Stimulated activated CD8-positive, alpha-beta memory T cell treated with anti-CD3 and anti-CD28 coated beads, Interleukin-15, amount 100 ng/mL, for 1 hour (primary cell): ENCODE results near the gene CTNNBL1.
"Not testable (repeated sequence)": the region's sequence is repeated elsewhere in the genome, so short reads cannot be mapped to it uniquely, and the experiment has no call there.

ENCODE experiments used
- DNase-seq: peaks from one replicate; pipeline ENCODE4 v3.0.0-alpha.2; 2020; ENCODE audit warnings: low read depth

Gene CTNNBL1

DNA sequence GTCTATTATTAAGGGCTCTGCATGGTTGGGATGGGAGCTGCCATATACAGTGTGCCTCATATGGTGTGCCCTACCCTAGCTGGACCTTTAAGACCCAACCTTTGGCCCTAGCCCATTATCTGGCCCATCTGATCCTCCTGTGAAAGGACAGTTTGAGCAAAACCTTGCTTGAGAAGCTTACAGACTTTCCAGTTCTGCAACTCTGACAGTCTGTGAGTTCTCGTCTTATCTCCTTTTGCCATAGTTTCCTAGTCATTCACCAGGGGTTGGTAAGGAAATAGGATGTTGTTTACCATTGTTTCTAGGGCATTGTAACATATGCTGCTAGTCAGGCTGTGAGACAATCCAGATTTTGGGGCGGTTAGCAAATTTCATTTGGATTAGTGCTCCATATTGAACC lies 17.2 kb downstream of the CTNNBL1 start:
- DNase-seq, result no peak

DNA sequence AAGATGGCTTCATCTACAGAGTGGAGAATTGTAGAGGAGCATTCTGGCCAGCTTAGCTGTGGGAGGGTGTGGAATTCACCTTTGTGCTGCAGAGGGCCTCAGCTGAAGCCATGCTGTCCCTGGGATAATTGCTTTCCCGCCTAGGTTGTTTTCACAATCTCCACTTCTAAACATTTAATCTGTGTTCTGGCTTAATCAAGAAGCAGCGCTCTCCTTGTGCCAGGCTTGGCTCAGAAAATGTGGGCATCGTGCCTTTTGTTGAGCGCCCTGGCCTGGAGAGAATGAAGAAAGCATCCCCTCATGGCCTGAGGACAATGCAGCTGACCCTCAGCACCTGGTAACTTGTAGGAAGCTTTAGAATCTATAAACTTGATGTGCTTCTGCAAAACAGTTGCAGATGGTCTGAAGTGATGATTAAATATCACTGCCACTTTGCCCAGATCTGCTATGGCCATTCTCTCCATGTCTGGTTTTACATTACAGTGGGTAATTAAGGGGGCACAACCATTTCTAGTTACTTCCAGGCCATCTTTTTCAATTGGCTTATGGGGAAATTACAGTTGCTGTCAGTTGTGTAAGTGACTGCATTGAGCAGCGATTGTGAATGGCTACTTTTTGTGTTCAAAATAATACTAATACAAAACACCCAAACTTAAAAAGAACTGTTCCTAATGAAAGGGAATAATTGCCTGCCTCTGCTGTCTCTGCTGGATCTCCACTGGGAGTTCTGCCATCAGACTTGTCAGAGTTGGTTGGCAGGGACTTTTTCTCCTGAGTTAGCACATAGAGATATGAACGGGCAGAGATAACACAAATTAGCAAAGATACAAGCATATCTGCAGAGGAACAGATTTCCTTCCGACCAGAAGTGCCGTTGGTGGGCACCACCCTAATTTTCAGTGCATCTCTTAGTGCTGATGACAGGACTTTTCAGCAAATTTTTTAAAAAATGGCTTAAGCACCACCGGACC lies 18.4 kb downstream of the CTNNBL1 start:
- DNase-seq, result no peak

DNA sequence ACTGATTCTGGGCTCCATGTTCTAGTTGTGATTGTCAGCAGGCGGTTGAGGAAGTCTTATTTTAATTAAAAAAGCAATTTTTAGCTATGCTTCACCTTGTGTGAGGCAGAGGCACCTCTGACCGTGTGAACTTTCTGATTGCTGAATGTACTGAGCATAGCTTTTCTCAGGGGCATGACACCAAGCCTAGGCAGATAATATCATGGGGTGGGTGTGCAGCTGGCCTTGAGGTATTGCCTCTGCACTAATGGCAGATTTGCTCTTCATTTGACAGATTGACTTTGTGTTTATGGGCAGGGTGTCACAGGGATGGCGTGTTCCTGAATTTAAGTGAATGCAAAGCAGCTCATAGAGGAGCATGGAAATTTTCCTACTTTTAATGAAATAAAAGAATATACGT lies 19.6 kb downstream of the CTNNBL1 start:
- DNase-seq, result no peak

DNA sequence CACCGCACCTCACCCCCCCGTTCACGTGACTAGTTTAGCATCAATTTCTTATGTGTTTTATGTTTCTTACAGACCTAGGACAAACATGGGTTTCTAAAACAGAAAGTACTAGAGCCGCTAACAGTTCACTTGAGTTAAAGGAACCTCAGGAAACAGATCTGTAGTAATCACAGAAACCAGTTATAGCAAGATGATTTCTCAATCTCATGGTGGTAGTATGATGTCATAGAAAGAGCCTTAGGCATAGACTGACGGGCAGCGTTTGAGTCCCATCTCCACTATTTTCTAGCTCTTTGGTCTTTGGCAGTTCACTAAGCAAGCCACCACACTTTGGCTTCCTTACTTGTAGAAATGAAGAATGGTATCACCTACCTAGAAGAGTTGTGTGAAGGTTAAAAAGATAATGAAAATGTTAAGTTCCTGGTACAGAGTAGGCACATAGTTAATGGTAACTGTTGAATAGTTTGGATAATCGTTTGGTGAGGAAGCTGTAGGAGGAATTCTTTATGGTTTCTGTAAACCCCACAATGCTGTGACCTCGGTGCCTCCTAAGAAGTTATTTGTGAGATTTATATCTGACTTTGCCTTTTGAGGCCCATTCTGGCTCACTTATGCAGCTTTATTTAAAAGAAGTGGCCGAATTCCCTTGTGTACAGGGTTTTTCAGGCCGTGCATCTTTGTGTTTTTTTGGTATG lies 21.3 kb downstream of the CTNNBL1 start:
- DNase-seq, result no peak

DNA sequence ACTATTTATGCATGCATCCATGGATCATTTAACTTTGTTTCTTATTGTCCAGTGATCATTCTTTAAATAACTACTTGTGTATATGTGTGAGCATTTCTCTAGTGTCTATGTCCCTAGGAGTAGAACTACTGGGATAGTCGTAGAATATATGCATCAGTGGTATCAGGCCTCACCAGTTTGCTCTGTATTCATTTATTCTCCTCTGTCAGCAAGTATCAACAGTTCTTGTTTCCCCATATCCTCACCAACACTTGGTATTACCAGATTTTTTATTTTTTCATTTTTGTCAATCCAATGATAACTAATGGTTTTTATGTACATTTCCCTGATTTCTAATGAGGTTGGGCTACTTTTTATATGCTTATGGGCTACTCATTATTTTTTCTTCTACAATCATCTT lies 27.9 kb downstream of the CTNNBL1 start:
- DNase-seq, result no peak

DNA sequence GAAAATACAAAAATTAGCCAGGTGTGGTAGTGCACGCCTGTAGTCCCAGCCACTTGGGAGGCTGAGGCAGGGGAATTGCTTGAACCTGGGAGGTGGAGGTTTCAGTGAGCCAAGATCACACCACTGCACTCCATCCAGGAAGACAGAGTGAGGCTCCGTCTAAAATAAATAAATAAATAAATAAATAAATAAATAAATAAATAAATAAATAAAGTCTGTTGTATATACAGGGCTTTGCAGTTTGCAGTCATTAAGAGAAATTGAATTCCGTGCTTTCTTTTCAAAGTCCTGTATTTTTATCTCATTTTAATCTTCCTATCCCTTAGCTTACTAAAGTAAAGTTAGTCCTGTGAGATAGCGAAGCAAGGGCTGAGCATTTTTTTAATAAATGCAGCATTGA lies 28.5 kb downstream of the CTNNBL1 start:
- DNase-seq, result not testable (repeated sequence)

DNA sequence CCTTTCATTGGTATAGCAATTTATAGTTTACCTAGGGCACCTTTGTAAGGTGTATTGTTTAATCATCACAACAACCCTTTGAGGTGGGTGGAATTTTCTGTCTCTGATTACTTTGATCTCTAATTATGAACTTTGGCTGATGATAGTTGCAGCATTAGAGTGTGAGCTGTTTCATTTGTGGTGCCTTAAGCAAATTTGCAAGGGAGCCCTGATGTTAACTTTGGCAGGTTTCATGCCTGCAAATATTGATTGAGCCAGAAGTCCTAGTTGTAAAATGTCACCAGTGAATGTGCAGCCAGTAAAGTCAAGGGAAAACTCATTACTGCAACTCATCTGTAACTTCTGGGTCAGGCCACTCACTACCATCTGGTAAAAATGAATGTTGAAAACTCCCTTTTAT lies 29.8 kb downstream of the CTNNBL1 start:
- no peak for DNase-seq

DNA sequence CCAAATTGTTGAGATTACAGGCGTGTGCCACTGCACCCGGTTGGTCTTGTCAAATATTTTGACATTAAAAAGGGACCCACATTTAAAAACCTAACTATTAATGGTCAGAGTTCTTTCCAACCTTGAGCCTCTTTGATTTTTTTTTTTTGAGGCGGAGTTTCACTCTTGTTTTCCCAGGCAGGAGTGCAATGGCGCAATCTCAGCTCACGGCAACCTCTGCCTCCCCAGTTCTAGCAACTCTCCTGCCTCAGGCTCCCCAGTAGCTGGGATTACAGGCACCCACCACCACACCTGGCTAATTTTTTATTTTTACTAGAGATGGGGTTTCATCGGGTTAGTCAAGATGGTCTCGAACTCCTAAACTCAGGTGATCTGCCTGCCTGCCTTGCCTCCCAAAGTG lies 31.3 kb downstream of the CTNNBL1 start:
- DNase-seq, result no peak

DNA sequence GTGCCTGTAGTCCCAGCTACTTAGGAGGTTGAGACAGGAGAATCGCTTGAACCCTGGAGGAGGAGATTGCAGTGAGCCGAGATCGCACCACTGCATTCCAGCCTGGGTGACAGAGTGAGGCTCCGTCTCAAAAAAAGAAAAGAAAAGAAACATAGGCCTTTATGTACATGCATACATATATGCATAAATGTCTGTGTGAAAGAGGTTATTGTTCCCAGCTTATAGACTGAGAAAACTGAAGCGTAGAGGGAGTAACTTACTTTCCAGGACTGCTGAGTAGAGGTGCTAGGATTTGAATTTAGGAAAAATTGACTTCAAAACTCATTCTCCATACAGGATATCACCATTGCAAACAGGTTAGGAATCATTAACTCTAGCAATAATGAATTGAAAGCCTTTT lies 32.0 kb downstream of the CTNNBL1 start:
- DNase-seq, result no peak

DNA sequence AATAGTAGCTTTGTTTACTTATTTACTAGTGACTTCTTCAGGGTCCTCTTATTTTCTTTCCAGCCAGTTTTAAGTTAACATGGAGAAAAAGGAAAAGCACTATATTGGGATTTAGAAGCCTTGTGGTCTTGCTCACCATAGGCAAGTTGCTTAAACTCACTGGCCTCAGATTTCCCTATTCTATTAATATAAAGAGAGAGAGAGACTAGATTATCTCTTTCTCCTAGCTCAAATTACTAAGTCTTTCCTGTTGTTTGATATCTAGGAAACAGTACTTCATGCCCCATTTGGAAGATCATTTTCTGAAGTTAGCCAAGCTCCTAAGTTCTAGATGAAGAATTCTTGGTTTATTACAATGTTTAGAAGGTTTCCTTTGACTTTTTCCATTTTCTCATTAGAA lies 32.5 kb downstream of the CTNNBL1 start:
- DNase-seq, result no peak

DNA sequence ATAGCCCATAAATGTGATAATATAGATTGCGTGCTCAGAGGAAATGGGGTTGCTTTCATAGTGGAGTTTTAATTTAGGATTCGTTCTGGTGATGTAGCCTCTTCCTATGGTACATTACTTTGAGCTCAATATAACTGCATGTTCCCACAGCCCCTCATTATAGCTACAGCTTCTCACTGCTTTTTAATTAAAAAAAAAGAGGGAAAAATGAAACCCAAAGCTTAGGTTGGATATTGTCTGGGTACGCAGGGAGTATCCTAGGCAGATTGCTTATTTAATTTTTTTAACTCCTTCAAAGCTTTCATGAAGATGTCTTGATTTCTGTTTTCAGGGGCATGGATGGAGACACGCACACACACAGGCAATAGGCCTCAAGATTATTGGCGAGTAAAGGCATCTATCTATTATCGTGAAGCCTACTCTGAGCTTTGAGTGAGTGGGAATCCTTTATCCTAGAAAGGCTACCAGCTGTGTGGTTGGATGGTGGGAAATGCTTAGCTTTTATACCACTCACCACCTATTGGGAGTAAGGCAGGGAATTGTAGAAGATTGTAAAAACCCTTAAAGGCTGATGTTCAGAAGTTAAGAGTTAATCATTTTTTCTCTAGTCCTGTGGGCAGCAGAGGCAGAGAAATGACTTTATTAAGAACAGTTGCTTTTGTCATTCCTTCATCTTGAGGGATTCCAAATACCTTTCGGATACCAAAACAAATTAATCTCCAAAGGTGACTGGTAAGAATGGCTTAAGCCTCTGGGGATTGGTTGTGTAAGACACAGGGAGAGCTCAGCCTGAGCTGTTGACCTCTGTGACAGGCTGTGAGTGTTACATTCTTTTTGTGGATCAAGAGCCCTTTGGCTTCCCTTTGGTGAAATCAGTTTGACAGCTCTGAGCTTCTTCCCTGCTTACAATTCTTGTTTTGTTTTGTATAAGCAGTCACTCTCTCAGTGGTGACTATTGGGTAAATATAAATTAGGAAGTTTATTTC lies 33.4 kb downstream of the CTNNBL1 start:
- DNase-seq, result no peak

DNA sequence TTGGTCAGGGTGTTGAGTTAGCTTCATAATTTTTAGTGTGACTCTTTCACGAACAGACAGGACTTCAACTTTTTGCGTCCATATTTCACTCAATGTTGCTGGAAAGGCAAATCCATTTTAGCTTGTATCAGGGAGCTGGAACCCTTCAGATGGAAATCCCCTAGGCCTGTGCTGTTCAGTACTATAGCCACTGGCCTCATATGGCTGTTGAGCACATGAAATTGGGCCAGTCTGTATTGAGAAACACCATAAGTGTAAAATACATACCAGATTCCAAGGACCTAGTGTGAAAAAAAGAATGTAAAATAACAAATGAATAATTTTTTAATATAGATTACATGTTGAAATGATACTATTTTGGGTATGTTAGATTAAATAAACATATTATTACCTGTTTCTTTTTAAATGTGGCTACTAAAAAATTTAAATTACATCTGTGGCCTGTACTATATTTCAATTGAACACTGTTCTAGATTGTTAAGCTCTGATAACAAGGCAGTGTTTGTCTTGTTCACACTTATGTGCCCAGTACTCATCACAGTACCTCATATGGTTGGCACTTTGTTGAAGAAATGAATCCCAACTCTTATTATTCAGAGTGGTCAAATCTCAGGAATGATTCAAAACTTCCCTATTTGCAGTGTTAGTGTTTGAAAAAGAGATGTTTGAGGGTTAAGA lies 34.3 kb downstream of the CTNNBL1 start:
- no peak for DNase-seq

DNA sequence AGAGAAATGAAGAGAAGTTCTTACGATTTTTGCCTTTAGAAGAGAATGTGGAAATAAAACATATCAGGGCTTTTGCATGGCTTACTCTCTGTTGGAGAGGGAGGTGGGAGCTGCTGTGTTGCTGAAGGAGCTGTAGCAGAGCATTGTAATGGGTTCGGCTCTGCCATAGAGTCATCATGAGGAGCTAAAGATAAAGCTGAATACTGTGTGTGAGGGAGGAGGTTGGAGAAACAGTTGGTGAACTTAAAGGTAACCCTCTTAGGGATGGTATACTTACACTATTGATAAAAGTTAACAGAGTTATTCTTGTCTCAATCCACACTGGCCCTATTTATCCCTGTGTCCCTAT lies 34.8 kb downstream of the CTNNBL1 start:
- DNase-seq, result no peak

DNA sequence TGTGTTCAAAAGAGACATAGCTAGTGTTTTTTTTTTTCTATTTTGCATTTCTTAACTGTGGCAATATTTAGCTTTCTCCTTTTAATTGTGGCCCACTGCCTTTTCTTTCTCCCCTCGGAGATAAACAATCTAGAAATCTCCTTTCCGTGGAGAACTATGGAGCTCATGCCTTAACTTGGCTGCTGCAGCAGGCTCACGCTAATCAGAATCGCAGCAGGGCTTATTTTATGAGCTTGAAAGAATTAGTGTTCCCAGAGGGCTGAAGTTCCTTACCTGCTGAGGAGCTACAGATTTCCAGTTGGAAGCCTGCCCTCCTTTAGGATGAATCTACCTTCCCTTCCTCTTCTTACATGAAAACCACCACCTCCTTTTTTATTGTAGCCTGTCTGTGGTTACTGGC lies 35.6 kb downstream of the CTNNBL1 start:
- DNase-seq, result no peak

DNA sequence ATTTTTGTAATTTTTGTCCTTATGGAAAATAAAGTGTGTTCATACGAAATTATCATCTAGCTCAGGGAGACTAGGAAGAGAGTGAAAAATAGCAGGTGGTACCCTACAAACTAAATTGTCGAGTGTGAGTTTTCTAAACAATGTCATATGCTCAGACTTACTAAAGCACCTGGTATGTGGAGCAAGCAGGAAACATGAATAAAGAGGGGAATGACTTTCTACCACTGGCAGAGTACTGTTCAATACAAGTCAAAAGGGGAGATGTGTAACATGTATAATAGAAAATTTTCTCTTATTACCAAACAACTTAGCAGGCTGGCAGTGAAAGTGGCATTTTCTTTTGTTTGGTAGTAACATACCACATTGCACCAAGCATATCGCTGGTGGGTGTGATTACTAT lies 36.1 kb downstream of the CTNNBL1 start:
- no peak for DNase-seq

DNA sequence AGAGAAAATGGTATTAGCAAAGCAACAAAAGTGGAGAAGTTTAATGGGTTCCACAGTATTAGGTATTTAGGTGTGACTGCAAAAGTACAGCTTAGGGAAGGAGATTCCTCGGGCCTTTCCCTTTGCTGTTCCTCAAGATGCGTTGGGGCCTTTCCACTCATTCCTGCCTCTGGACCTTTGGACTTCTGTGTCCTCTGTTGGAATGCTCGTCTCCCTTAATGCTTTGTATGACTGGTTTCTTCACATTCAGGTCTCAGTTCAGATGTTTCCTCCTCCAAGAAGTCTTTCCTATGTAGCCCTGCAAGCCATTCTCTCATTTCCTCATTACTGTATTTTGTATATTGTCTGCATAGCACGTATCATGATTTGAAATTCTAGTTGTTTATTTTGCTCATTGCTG lies 39.6 kb downstream of the CTNNBL1 start:
- DNase-seq, result no peak

DNA sequence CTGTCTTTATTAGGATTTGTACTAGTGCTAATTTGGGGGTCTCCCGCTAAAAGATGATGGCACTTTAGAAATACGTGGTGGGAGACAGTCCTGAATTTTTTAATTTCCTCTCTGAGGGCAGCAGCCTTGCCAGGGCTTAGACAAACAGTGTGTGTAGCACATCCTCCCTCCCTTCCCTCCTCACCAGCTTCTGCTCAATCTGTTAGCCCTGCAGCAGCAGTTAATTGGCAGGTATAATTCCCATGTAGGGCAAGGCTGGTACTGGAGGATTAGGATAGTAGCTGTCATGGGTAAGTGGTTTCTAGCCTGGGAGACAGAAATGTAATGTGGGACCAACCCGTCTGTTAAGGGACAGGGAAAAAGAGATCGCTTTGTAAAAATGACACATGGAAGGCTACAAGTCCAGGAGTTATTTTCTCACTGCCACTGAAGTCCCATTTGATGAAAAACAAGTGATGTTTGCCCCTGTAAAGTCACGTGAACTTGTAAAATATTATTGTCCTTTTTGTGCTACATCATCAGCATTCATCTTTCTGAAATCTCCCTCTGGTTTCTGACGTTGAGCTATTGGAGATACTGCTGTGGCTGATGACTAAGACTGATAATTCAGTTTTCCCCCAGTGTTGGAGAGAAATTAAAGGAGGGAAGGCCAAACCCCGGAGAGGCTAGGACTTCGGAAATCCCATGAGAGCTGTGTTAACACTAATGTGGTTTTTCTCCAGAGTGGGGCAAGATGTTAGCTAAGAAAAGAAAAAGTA lies 40.6 kb downstream of the CTNNBL1 start:
- no peak for DNase-seq

DNA sequence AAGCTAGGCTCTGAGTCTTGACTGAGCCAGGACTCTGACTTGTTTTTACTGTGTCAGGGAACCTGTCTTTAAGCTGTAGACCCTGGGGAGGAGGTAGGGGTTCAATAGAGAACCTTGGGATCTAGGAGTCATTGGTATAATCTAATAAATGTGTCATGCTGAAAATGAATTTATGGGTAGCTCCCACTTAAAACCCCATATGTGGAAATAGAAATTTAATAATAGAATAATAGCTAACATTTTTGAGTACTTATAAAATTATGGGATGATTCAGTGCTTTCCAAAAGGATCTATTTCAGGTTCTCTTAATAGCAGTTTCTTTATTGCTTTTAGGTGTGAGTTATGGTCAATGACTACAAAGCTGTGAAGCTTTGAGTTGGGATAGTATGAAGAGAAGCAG lies 41.7 kb downstream of the CTNNBL1 start:
- no peak for DNase-seq

DNA sequence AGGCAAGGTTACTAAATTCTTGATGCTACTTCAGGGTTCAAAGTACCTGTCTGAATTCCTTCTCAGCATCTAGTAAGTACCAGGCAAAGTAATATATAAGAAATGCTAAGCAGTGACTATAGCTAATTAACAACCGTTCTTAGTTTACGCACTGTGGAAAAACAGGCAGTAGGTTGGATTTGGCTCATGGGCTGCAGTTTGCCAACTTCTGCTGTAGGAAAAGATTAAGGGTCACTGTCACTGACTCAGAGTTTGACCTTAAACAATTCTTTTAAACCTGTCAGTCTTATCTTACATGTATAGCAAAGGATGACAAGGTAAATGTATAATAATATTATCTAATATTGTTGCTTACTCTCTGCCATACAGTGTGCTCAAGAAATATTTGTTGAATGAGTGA lies 42.3 kb downstream of the CTNNBL1 start:
- DNase-seq, result no peak

DNA sequence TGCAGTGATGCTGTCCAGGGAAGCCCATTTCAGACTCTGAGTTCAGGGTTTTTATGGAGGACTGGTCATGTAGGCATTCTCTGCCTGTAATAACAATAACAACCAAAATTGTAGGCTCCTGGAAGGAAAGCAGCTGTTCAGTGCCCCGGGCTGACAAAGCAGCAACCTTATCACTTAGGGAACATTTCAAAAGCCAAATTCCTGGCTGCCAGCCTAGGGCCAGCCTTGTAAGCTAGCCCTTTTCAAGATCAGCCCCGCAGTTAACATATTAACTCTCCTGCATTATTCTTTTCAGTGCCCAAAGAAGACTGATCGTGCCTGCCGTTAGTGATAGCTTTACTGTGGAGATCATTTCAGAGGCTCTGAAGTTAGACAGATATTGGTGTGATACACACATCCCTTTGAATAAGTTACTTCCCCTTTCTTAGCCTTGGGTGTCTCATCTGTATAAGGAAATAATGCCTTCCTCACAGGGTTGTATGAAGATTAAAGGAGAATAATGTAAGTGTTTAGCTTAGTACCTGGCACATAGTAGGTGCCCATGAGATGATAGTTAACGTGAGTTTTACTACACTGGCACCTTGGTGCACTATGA lies 44.1 kb downstream of the CTNNBL1 start:
- DNase-seq, result no peak

DNA sequence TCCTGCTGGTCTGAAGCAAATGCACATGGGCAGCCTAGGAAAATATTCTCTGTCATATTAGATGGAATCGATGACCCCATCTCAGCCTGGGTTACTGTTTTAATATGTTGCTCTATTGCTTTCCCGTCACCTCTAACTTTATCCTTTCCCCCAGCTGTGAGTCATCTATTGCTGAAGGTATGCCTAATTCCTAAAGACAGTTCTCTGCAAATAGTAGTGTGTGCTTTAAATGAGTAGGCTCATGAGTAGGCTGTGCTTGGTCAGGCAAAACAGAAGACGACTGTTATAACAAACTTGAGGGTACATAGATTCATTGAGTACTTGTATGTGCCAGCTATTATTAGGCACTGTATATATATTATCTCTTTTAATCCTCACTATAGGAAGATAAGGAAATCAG lies 47.2 kb downstream of the CTNNBL1 start:
- no peak for DNase-seq
